Measurements from ENCODE around the gene NAA40.
A peak's percentile ranks its signal among the peaks of the same experiment; 100 is the strongest.

DNA sequence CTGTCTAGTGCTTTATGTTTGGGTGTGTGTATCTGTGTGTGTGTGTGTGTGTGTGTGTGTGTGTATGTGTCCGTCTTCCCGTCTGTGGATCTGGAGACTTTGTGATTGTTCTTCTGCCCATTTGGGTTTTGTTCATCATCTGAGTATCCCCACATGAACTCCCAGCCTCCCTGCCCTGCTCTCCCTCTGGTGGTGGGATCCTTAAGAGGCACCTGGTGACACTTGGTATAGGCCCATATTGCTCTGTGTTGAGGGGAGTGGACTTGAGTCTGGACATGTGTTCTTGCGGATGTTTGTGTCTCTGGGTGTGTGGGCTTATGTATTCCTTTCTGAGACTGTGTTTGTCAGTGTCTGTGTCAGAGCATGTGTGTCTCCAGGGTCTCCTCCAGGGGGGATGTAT is 37.1 kb upstream of the NAA40 start:
- TF ChIP-seq CTCF (IDR thresholded peaks at IDR 0.05; ENCODE audit: insufficient read depth, low read depth, low read length): peak; percentile 34
- TF ChIP-seq EZH2 (IDR thresholded peaks at IDR 0.05; ENCODE audit: insufficient read depth, low read length): no peak
